ENCODE measurements around the gene ALG6. TPM values are rescaled to one million over a fixed set of nuclear protein-coding genes. Genes with fewer than 3 reads are reported as not detected.

Gene ALG6
- total RNA-seq (2014; rRNA removed) = 14.2 and 14.4 TPM in 2 replicates
- 4.1 TPM for polyA plus RNA-seq (2012)

GRCh38 chr1:63367215-63368103 lies at the start of gene ALG6:
Gene ALG6 (plus strand): TSS chr1:63367627. CDS start chr1:63370978, 3,351 bp downstream.
- peak; percentile 89 for DNase-seq (ENCODE audit: low read depth)

GRCh38 chr1:63317817-63318152 lies 49.6 kb upstream of the ALG6 start:
- no peak for DNase-seq (ENCODE audit: low read depth)

DNA sequence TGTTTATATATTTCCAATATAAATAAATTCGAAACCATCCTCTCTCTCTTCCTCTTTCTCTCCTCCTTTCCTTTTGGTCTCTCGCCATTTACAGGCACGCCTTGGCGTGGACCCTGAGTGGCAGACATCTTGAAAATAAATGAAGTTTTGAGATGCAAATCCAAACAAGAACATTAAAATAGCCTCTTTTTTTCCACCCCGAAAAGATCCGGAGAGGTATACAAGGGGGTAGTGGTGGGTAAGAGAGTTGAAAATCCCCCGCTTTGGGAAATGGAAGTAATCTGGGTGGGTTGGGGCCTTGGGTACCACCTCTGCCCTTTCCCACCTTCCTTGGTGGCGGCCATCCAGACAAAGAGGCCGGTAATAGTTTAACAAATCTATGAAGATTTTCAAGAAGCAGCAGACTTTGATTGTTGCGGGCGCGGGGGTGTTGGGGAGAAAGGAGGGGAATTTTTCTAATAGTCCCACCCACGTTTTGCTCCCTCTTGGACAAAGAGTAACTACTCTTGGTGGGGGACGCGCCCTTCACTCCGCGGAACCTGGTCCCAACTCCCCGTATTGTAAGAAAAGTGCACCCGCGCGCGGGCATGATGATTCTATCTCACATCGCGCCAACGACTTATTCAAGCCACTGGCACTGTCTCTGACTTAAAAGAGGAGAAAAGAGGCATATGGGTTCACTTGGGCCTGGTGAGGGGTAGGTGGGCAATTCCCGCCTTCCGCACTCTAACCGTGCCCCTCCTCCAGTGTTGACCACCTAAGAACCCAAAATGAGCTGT lies 49.0 kb upstream of the ALG6 start:
- DNase-seq (ENCODE audit: low read depth) = no peak

GRCh38 chr1:63319046-63320021 lies 48.1 kb upstream of the ALG6 start:
- no peak for DNase-seq (ENCODE audit: low read depth)

- DNase-seq (ENCODE audit: low read depth) = no peak
Measured at GRCh38 chr1:63320022-63320721, 47.3 kb upstream of the ALG6 start.

DNA sequence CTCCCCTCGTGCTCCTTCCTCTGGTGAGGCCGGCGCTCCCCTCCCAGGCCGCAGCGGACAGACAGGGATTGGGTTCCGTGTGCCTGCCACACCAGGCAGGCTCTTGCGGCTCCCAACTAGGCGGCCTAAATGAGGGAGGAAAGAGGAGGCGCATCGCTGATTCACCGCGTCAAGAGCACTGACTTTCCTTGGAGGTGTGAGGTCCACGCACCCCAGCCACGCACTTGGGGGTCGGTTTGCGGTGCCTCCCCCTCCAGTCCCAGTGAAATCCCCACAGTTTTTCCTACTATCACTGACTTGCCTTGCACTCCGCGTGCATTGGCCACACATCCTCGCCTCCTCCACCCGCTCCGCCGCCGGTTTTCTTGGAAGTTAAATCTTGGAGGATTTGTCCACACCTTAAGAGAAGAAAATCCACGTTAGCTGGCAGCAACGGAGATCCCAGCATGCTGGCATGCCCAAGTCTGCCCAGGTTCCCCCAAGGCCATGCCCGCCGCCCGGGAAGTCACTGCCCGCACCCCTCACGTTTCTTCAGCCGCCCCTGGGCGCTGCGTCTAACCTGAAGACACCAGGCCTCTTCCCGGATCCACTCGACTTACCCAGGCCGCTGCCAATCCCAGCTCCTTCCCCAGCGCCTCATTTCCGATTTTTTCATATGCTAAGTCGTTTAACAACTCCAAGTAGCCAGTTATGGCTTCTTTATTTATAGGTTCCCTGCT lies 46.2 kb upstream of the ALG6 start:
- no peak for DNase-seq (ENCODE audit: low read depth)

GRCh38 chr1:63321785-63322113 lies 45.7 kb upstream of the ALG6 start:
- no peak for DNase-seq (ENCODE audit: low read depth)

GRCh38 chr1:63322114-63322943 lies 45.1 kb upstream of the ALG6 start, which contains the start of gene FOXD3:
Gene FOXD3 (plus strand): TSS chr1:63322567. CDS start chr1:63323059, 492 bp downstream.
- peak; percentile 18 for DNase-seq (ENCODE audit: low read depth)

GRCh38 chr1:63322944-63323864 lies 44.2 kb upstream of the ALG6 start:
- DNase-seq (ENCODE audit: low read depth) = no peak

- DNase-seq (ENCODE audit: low read depth) = no peak
Measured at GRCh38 chr1:63323865-63324778, 43.3 kb upstream of the ALG6 start.

GRCh38 chr1:63324779-63325119 lies 42.7 kb upstream of the ALG6 start:
- no peak for DNase-seq (ENCODE audit: low read depth)

DNA sequence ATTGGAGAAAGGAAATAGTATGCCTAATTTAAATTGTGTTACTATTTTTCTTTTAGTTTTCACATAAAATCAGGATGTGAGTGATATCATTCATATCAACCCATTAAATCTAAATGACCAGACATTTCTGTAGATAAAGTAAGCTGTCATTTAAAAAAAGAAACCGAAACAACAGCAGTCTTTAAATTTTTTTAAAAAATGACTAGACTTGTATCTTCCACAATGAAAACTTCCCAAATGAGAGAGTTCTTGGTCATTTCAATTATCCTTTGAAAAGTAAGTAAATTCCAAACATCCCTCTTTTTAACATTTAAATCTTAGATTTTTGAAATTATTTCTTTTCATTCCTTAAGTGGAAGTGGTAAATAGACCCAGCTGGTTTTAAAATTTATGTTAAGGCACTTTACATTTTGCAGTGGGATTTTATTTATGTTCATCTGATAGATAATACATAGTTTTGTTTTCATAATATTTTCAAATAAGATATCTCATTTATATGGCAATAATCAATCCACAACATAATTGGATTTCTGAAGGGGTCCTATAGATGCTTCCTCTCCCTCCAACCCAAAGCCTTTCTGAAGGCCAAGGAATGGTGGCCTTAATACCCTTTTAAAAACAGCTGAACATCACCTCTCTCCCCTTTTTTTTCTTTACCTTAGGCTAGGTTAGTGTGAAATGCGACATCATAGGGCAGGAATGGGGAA lies 42.0 kb upstream of the ALG6 start:
- no peak for DNase-seq (ENCODE audit: low read depth)

GRCh38 chr1:63326106-63326472 lies 41.3 kb upstream of the ALG6 start:
- DNase-seq (ENCODE audit: low read depth) = no peak

- DNase-seq (ENCODE audit: low read depth) = no peak
Measured at GRCh38 chr1:63326473-63327380, 40.7 kb upstream of the ALG6 start.

DNA sequence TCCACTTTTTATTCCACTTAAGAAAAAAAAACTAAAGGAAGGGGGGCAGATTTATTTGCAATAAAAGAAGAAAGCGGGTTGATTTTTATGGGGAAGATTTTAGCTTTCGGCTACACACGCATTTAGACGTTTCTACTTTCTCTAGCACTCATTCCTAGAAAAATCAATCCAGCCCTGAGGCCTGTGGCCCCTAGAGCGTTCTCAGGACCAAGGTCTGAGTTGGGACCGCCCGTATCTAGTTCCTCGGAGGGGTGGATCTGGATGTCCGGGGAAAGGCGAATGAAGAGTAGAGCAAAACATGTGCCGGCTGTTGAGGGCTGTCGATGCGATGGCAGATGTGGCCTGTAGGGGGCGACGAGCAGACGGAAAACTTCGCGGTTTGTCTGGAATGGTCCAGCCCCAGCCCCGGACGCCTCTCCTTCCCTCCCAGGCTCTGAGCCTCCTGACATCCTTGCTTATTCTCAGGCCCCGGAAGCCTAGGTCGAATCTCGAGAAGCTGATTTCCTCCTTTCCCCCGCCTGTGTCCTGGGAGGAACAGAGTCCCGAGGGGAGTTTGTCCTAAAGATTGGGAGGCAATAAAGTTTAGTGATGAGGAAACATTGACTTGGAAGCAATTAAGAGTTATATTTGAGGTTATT lies 39.9 kb upstream of the ALG6 start:
- peak; percentile 41 for DNase-seq (ENCODE audit: low read depth)
